ENCODE data around the gene INPP5J.

DNA sequence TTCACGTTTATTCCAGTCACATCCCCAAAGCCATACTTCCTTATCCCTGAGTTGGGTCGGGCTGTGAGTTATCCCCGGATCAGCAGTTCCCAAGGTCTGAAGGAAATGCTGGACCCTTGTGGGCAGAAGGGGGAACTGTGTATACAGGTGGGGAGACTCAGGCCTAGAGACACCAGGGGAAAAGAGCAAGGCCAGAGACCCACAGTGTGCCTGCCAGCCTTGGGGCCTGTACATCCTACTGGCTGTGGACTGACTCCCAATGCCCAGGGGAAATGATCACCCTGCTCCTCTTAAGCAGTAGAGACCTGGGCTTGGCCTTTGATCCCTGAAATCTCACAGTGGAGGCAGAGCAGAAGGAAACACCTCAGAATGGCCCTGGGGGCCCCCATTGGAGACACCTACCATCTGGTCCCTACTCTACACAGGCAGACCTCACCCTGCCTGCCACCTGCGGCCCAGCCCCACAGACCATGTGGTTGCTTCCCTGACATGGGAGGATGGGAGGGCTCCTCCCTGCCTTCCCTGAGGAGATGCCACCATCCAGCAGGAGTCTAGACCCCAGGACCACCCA, 16.7 kb upstream of the INPP5J start:
- TF ChIP-seq POU2F2 (IDR thresholded peaks at IDR 0.05; ENCODE audit: borderline replicate concordance, low read depth, low read length) (no peak), NBN (IDR thresholded peaks at IDR 0.05) (no peak), USF2 (IDR thresholded peaks at IDR 0.05; ENCODE audit: borderline replicate concordance, low read depth, low read length) (no peak), CTCF (IDR thresholded peaks at IDR 0.05 in 2 of 3, conservative IDR thresholded peaks at IDR 0.05 in 1 of 3; ENCODE audit: control insufficient read depth in 2 of 3, extremely low read depth in 1 of 3, insufficient read depth in 1 of 3, low read depth in 3 of 3, low read length in 3 of 3) (no peak), PBX3 (IDR thresholded peaks at IDR 0.05; ENCODE audit: insufficient replicate concordance, low read depth, low read length) (no peak), POLR2AphosphoS5 (IDR thresholded peaks at IDR 0.05; ENCODE audit: low read length) (no peak), MEF2B (IDR thresholded peaks at IDR 0.05; ENCODE audit: partially characterized antibody, poor library complexity, severe bottlenecking) (no peak), CBX5 (IDR thresholded peaks at IDR 0.05; ENCODE audit: low read depth) (no peak), CHD4 (IDR thresholded peaks at IDR 0.05) (no peak), FOS (IDR thresholded peaks at IDR 0.05; ENCODE audit: borderline replicate concordance, extremely low read depth, insufficient read length) (no peak), NFIC (IDR thresholded peaks at IDR 0.05; ENCODE audit: low read depth, low read length) (no peak), EP300 (IDR thresholded peaks at IDR 0.05; ENCODE audit: borderline replicate concordance in 1 of 2, control insufficient read depth in 1 of 2, low read depth in 2 of 2, low read length in 2 of 2) (no peak)
- TF ChIP-seq, protein P1, sequence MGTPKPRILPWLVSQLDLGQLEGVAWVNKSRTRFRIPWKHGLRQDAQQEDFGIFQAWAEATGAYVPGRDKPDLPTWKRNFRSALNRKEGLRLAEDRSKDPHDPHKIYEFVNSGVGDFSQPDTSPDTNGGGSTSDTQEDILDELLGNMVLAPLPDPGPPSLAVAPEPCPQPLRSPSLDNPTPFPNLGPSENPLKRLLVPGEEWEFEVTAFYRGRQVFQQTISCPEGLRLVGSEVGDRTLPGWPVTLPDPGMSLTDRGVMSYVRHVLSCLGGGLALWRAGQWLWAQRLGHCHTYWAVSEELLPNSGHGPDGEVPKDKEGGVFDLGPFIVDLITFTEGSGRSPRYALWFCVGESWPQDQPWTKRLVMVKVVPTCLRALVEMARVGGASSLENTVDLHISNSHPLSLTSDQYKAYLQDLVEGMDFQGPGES (IDR thresholded peaks at IDR 0.05) = no peak
- TF ChIP-seq, protein P2, sequence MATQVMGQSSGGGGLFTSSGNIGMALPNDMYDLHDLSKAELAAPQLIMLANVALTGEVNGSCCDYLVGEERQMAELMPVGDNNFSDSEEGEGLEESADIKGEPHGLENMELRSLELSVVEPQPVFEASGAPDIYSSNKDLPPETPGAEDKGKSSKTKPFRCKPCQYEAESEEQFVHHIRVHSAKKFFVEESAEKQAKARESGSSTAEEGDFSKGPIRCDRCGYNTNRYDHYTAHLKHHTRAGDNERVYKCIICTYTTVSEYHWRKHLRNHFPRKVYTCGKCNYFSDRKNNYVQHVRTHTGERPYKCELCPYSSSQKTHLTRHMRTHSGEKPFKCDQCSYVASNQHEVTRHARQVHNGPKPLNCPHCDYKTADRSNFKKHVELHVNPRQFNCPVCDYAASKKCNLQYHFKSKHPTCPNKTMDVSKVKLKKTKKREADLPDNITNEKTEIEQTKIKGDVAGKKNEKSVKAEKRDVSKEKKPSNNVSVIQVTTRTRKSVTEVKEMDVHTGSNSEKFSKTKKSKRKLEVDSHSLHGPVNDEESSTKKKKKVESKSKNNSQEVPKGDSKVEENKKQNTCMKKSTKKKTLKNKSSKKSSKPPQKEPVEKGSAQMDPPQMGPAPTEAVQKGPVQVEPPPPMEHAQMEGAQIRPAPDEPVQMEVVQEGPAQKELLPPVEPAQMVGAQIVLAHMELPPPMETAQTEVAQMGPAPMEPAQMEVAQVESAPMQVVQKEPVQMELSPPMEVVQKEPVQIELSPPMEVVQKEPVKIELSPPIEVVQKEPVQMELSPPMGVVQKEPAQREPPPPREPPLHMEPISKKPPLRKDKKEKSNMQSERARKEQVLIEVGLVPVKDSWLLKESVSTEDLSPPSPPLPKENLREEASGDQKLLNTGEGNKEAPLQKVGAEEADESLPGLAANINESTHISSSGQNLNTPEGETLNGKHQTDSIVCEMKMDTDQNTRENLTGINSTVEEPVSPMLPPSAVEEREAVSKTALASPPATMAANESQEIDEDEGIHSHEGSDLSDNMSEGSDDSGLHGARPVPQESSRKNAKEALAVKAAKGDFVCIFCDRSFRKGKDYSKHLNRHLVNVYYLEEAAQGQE (IDR thresholded peaks at IDR 0.05; ENCODE audit: low read depth, low read length) = no peak

Measured in GM12878 (cell line).